ENCODE results near the gene GAPT.

- TF ChIP-seq POLR2A (IDR thresholded peaks at IDR 0.05) (no peak), CTCF (IDR thresholded peaks at IDR 0.05) (no peak)
These were observed 5.3 kb downstream of the GAPT start for GRCh38 chr5:58496488-58496887.
